K562 (cell line): ENCODE data around the gene NOC4L. TPM values are rescaled to one million over a fixed set of nuclear protein-coding genes. Genes with fewer than 3 reads are reported as not detected.

Source experiments
- ATAC-seq: fragments of 200-7000 bp; cut with Tn5 transposase; 3 replicates; pipeline ENCODE4 v1.9.1; 2020; ENCODE audit warnings: moderate library complexity
- BruUV-seq: library from RNA; stranded (reverse); fragments of 400-500 nt; replicated peaks from 2 replicates; lab custom pipeline; 2021; lab: Mats Ljungman, UMichigan
- CTCF ChIA-PET: fragments of 300-600 bp; formaldehyde crosslinking; extraction: SDS; loops from one replicate; lab custom pipeline; 2021; ENCODE audit warnings: low intra/inter-chr PET ratio; lab: Yijun Ruan, JAX
- POLR2A ChIA-PET: fragments of 300-600, 350-650 bp; sonication (Branson Sonifier 250); formaldehyde crosslinking; extraction: SDS; loops from one replicate; lab custom pipeline; 2021; ENCODE audit warnings: antibody characterized with exemption, inconsistent platforms; lab: Yijun Ruan, JAX
- DNase-seq, 4 experiments: peaks; one replicate each; pipeline versions ENCODE4 v3.0.0 to v3.0.0-alpha.2; 2011 to 2018; ENCODE audit warnings: low spot score in 3 of 4, mixed read lengths in 3 of 4; ENCODE audit errors: extremely low read depth in 1 of 4
- FAIRE-seq: peaks from 2 replicates; lab custom pipeline; 2011; peaks lifted over from hg19 to GRCh38; lab: Jason Lieb, UNC
- H2AFZ ChIP-seq: 2 replicates; pipeline ENCODE4 v1.6.0; 2011; ENCODE audit warnings: low read depth, low read length, control low read depth, inconsistent platforms
- H3K27ac ChIP-seq: fragments of 200-600 bp; 3 replicates; pipeline ENCODE4 v1.8.0; 2011; ENCODE audit warnings: low read depth, mild to moderate bottlenecking, control low read depth, inconsistent platforms, low read length, moderate library complexity, mixed read lengths; ENCODE audit errors: extremely low read depth
- H3K27me3 ChIP-seq, 2 experiments: fragments of 300-600 bp in 1 of 2; 2 replicates in 1 of 2; 3 replicates in 1 of 2; pipeline versions ENCODE4 v1.6.0 to v1.8.0; 2011; ENCODE audit warnings: inconsistent platforms in 2 of 2, low read length in 2 of 2, mild to moderate bottlenecking in 1 of 2, mixed read lengths in 1 of 2, moderate library complexity in 1 of 2; ENCODE audit not compliant: control insufficient read depth in 2 of 2, insufficient read depth in 2 of 2
- H3K36me3 ChIP-seq: fragments of 300-600 bp; 3 replicates; pipeline ENCODE4 v1.8.0; 2011; ENCODE audit warnings: mild to moderate bottlenecking, low read length, inconsistent platforms; ENCODE audit not compliant: control insufficient read depth, insufficient read depth
- H3K4me1 ChIP-seq, 2 experiments: fragments of 200-600 bp in 1 of 2; replicated peaks in 1 of 2; 2 replicates in 1 of 2; 3 replicates in 1 of 2; pipeline versions ENCODE4 v1.5.1 to v1.8.0; 2011; ENCODE audit warnings: inconsistent platforms in 2 of 2, low read length in 2 of 2, mild to moderate bottlenecking in 1 of 2, mixed read lengths in 1 of 2, moderate library complexity in 1 of 2; ENCODE audit not compliant: control insufficient read depth in 2 of 2, insufficient read depth in 2 of 2
- H3K4me2 ChIP-seq: 2 replicates; pipeline ENCODE4 v1.6.1; 2011; ENCODE audit warnings: low read length, control low read depth, inconsistent platforms, mixed read lengths; ENCODE audit not compliant: insufficient read depth
- H3K4me3 ChIP-seq: fragments of 200-600 bp; sonication (generic), shearing (Covaris generic); 2 replicates; pipeline ENCODE4 v1.5.1; 2016; ENCODE audit warnings: control low read depth, inconsistent platforms
- H3K79me2 ChIP-seq: fragments of 200-600 bp; 3 replicates; pipeline ENCODE4 v1.8.0; 2011; ENCODE audit warnings: low read length, inconsistent platforms; ENCODE audit not compliant: control insufficient read depth, insufficient read depth
- H3K9ac ChIP-seq, 2 experiments: 2 replicates each; pipeline versions ENCODE4 v1.6.0 to v1.6.1; 2011; ENCODE audit warnings: low read depth in 2 of 2, low read length in 2 of 2, control low read depth in 1 of 2, inconsistent platforms in 1 of 2, mild to moderate bottlenecking in 1 of 2, mixed read lengths in 1 of 2; ENCODE audit not compliant: insufficient read depth in 1 of 2
- H3K9me1 ChIP-seq: one replicate; pipeline ENCODE4 v1.6.0; 2011; ENCODE audit warnings: inconsistent platforms, mild to moderate bottlenecking, low read length, moderate library complexity; ENCODE audit not compliant: control insufficient read depth, insufficient read depth
- H3K9me3 ChIP-seq: replicated peaks from 2 replicates; pipeline ENCODE4 v1.5.1; 2011; ENCODE audit warnings: low read depth, low read length, inconsistent platforms; ENCODE audit not compliant: control insufficient read depth, insufficient read depth
- H4K20me1 ChIP-seq: replicated peaks from 2 replicates; pipeline ENCODE4 v1.6.1; 2011; ENCODE audit warnings: low read length, inconsistent platforms, mixed read lengths; ENCODE audit not compliant: control insufficient read depth, insufficient read depth
- CBFA2T2 ChIP-seq: fragments of 450-650 bp; conservative IDR thresholded peaks from 2 replicates; pipeline ENCODE4 v1.6.1; 2017; ENCODE audit warnings: mild to moderate bottlenecking
- WGBS: fragments of 100-300 bp; shearing (Covaris generic); methylation state at CpG from one replicate; pipeline ENCODE4 v1.1.6; 2016; ENCODE audit warnings: low coverage, mixed read lengths; ENCODE audit not compliant: insufficient coverage; ENCODE audit errors: missing lambda C conversion rate; 5-methylcytosine and 5-hydroxymethylcytosine counted together
- in situ Hi-C: fragments of 300-500 bp; cut with MboI; formaldehyde crosslinking; loops from 4 replicates; pipeline ENCODE4 v1.15.0; 2018; ENCODE audit warnings: inconsistent platforms, mixed read lengths
- intact Hi-C: fragments of 100-400 bp; cut with micrococcal nuclease; formaldehyde crosslinking; loops from 2 replicates; pipeline ENCODE4 v1.14.2; 2022
- polyA plus RNA-seq, 8 experiments: library from polyadenylated mRNA; depleted of rRNA in 4 of 8; stranded (reverse) in 5 of 8; unstranded in 3 of 8; fragments of >200 nt; fragmentation: Nextera tagmentation in 2 of 8; fragmentation: Illumina TruSeq in 1 of 8; extraction: Ambion mirVana in 2 of 8; extraction: Trizol in 1 of 8; gene quantifications; 2 replicates each; pipeline versions ENCODE4 v1.2.1 to v1.2.3, GENCODE V29; 2011 to 2014; ENCODE audit warnings: inconsistent platforms in 1 of 8, missing spikeins in 1 of 8
- total RNA-seq, 7 experiments: library from RNA; depleted of rRNA in 6 of 7; stranded (reverse); fragments of >200 nt in 6 of 7; fragmentation: Illumina TruSeq in 2 of 7; extraction: Trizol in 2 of 7; gene quantifications; 2 replicates each; pipeline versions ENCODE4 v1.2.1 to v1.2.3, GENCODE V29; 2011 to 2021; ENCODE audit warnings: low replicate concordance in 1 of 7
- TF ChIP-seq, protein P1 (sequence below): sonication (generic); formaldehyde crosslinking; IDR thresholded peaks from 2 replicates; pipeline ENCODE4 v1.9.0; 2022; ENCODE audit warnings: mild to moderate bottlenecking, missing genetic modification reagents

NOC4L gene
- total and polyA plus RNA-seq, 9 of the 15 experiments (the other 6 are each of a cell fraction or from before 2014, with no cell fraction given): 1.3 to 77.0 (median 20.0) TPM

DNA sequence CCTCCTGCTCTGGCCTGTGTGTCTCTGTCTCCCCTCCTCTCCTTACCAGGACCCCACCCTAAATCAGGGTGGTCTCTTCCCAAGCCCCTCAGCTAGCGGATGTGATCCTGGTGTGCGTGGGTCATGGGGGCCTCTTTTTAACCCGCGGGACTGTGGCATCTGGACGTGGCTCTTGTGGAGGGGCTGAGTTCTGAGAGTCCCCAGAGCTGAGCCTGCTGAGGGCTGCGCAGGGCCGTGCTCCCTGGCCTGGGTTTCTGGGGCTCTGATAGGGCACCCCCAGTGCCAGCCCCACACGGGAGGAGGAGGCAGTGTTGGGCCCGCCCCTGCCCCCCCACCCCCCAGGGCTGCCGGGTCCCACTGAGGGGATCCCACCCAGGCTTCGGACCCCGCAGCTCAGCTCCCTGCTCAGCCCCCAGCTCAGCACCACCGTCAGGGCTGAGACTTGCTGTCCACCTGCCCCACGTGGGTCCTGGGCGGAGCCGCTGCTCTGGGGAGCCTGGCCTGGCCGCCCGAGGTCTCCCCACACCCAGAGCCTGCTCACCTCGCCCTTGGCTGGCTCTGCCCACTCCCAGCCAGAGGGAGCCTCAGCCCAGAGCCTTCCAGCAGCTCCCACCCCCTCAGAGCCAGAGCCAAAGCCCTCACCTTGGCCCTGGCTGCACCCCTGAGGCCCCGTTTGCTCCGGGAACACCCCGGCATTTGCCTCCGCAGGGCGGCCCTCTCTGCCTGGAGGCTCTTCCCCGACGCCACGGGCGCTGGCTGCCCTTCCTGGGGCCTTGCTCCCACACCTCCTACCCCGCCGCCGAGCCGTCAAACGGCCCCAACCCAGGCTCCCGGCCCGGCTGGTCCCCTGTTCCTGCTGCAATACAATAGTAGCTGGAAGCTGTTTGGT lies 31.5 kb downstream of the NOC4L start:
- Histone ChIP-seq H3K4me3 (no peak overlapping the region), H3K27me3 (peaks cover 64 to 88% of the 10 kb centered on the region in 2 experiments)
- ATAC-seq: peak; percentile 15; the same call in 2 of the 3 replicates

More for the DNA sequence above, 31.5 kb downstream of the NOC4L start:
- H3K9ac ChIP-seq: no peak overlapping the region; a peak in 1 of 4 replicates
- ChIA-PET POLR2A (interaction anchor here (0.5 kb wide), 1 partner anchor 407 kb away, joined by 4 read pairs; no protein-coding TSS in a partner anchor), CTCF (no interaction called here)
- peaks cover 3 to 54% of the 10 kb centered on the region in 2 experiments; a peak in 3 of 5 replicates for H3K4me1 ChIP-seq
- peaks cover 8% of the 10 kb centered on the region for H4K20me1 ChIP-seq
- no peaks in the 10 kb centered on the region for H3K36me3 ChIP-seq
- H3K9me3 ChIP-seq: no peaks in the 10 kb centered on the region
- no TSS peak for BruUV-seq
- TF ChIP-seq, protein P1, sequence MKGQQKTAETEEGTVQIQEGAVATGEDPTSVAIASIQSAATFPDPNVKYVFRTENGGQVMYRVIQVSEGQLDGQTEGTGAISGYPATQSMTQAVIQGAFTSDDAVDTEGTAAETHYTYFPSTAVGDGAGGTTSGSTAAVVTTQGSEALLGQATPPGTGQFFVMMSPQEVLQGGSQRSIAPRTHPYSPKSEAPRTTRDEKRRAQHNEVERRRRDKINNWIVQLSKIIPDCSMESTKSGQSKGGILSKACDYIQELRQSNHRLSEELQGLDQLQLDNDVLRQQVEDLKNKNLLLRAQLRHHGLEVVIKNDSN (CRISPR knock-in tag): peak; percentile 49; the same call in 1 of the 2 replicates
- TF ChIP-seq CBFA2T2: no peak
- DNase-seq: no peak
- H3K27ac ChIP-seq: no peak overlapping the region
- intact Hi-C loops (no loop called here), in situ Hi-C loops (no loop called here)
- H3K4me2 ChIP-seq: no peak overlapping the region
- no peak for FAIRE-seq
- H3K79me2 ChIP-seq: no peaks in the 10 kb centered on the region
- H2AFZ ChIP-seq: no peak overlapping the region
- 11% methylated on average over 33 of the region's 35 CpGs for WGBS
- peaks cover under 1% of the 10 kb centered on the region for H3K9me1 ChIP-seq
